IMR-90 (cell line): ENCODE data around the gene TOMM7.

Experiments
- CTCF ChIP-seq: conservative IDR thresholded peaks from 2 replicates; pipeline ENCODE4 v1.5.1; 2012; ENCODE audit warnings: mild to moderate bottlenecking, low read depth, low read length, improper control_type of control experiment
- FOS ChIP-seq: fragments of 150-350 bp; IDR thresholded peaks from 2 replicates; pipeline ENCODE4 v1.6.1; 2016; ENCODE audit warnings: low read depth, low read length
- NFE2L2 ChIP-seq: fragments of 150-350 bp; IDR thresholded peaks from 2 replicates; pipeline ENCODE4 v1.6.1; 2016; ENCODE audit warnings: low read depth, mild to moderate bottlenecking, low read length
- RAD21 ChIP-seq: IDR thresholded peaks from 2 replicates; pipeline ENCODE4 v1.6.1; 2012; ENCODE audit warnings: low read length, improper control_type of control experiment
- RFX5 ChIP-seq: IDR thresholded peaks from 2 replicates; pipeline ENCODE4 v1.8.0; 2012; ENCODE audit warnings: low read depth, mild to moderate bottlenecking, low read length, moderate library complexity
- SMC3 ChIP-seq: fragments of 150-350 bp; IDR thresholded peaks from 2 replicates; pipeline ENCODE4 v1.6.1; 2016; ENCODE audit warnings: low read depth, mild to moderate bottlenecking, antibody characterized with exemption, low read length, moderate library complexity

- TF ChIP-seq FOS (no peak), RFX5 (no peak), CTCF (no peak), SMC3 (no peak), NFE2L2 (peak; percentile 27), RAD21 (no peak)
Measured at GRCh38 chr7:22858274-22858639, 35.6 kb upstream of the TOMM7 start.
